VCaP (cell line): ENCODE measurements around the gene PTPRD.

Experiments used
- H3K27ac ChIP-seq: fragments of 450-650 bp; 2 replicates; pipeline ENCODE4 v1.5.1; 2017
- CTCF ChIP-seq: fragments of 450-650 bp; conservative IDR thresholded peaks from 2 replicates; pipeline ENCODE4 v1.5.1; 2017; ENCODE audit warnings: mild to moderate bottlenecking, moderate library complexity

PTPRD gene

GRCh38 chr9:10236161-10236560 is 376.6 kb downstream of the PTPRD start:
- TF ChIP-seq CTCF = no peak
- no peak overlapping the region for H3K27ac ChIP-seq

GRCh38 chr9:10235376-10235775 is 377.4 kb downstream of the PTPRD start:
- H3K27ac ChIP-seq = no peak overlapping the region
- no peak for TF ChIP-seq CTCF

DNA sequence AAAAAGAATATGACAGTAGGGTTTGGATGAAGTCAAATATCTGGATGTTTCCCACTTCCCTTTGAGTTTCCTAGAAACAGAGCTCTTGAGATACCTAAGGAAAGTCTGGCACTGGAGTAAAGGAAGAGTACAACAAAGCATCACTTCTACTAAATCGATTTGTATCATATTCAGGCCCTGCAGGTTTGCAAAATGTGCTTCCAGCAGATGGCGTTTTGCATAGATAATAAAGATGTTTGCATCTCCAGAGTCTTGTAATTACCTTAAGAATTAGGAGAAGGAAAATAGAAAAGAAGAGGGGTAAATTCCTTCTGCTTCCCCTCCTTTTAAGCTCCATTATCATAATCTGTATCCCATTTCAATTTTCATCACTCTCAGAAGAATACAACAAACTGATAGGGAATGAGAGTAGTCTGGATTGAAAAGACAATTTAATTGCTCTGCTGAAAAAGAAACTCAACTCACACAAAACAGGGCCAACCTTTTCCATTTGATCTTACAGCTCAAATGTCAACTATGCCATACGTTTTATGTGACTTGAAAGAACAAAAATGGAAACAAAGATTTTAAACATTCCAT is 380.4 kb downstream of the PTPRD start:
- TF ChIP-seq CTCF = peak; percentile 74
- H3K27ac ChIP-seq = no peak overlapping the region

DNA sequence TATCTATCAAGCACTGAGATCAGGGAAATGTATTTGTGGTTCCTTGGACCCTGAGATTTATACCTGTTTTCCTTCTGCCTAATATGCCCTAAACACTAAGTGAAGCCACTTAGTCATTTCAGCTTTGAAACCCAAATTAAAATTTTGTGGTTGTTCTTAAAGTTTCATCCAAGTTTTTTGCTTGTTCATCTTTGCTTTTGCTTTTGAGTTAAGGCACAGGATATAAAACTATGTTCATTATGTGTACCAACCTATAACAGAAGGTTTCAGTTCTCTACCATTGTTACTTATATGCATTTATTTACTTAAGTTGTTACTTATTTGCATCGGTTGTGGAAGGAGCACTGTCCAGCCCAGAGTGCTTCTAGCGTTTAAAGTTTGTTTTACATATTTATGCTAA is 382.3 kb downstream of the PTPRD start:
- no peak overlapping the region for H3K27ac ChIP-seq
- TF ChIP-seq CTCF = no peak

DNA sequence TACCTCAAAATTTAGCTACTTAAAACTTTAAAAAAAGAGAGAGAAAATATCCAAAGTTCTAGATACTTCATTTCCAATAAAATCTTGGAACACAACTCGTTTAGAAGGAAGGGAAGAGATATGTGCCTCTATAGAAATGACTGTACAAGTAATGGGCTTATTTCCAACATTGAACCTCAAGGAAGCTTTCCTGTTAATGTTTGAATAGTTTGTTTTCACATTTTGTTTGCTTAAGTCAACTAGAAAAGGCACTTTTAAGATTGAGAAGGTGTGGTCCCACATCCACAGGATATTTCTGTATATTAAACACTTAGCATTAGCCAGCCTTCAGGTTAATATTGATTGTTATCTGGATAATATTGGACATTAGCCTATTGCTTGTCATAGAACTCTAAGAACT is 384.7 kb downstream of the PTPRD start:
- H3K27ac ChIP-seq = no peak overlapping the region

GRCh38 chr9:10226996-10227395 is 385.8 kb downstream of the PTPRD start:
- no peak for TF ChIP-seq CTCF
- H3K27ac ChIP-seq = no peak overlapping the region

More for the DNA sequence above, 384.7 kb downstream of the PTPRD start:
- TF ChIP-seq CTCF = no peak

- no peak overlapping the region for H3K27ac ChIP-seq
- TF ChIP-seq CTCF = no peak
Measured at GRCh38 chr9:10212702-10213101, 400.1 kb downstream of the PTPRD start.
